Measurements from ENCODE around the gene DNAJC11.

Gene DNAJC11

GRCh38 chr1:6726253-6726652 is 24.6 kb upstream of the DNAJC11 start:
- Histone ChIP-seq H2AK5ac (ENCODE audit: low read length, severe bottlenecking) (peak overlapping the region; percentile 64), H4K91ac (ENCODE audit: low read length) (peak overlapping the region; percentile 28), H3K4ac (ENCODE audit: low read depth in 1 of 2, low read length in 2 of 2) (no peak overlapping the region), H3K9ac (ENCODE audit: low read length) (no peak overlapping the region), H3K4me2 (ENCODE audit: low read length, poor library complexity, severe bottlenecking) (no peak overlapping the region), H2BK12ac (ENCODE audit: low read length in 2 of 2) (no peak overlapping the region), H4K8ac (ENCODE audit: low read length) (no peak overlapping the region), H3K9me3 (ENCODE audit: control insufficient read depth, low read length) (no peaks in the 10 kb centered on the region), H3K27ac (ENCODE audit: low read length, poor library complexity, severe bottlenecking) (no peak overlapping the region), H3K14ac (ENCODE audit: low read length in 2 of 2) (no peak overlapping the region), H3K79me1 (replicated peaks; ENCODE audit: low read length, poor library complexity, severe bottlenecking) (no peaks in the 10 kb centered on the region), H3K36me3 (ENCODE audit: control insufficient read depth in 1 of 2, insufficient read depth in 2 of 2, low read depth in 1 of 2, low read length in 2 of 2) (no peaks in the 10 kb centered on the region), H3K18ac (ENCODE audit: low read depth in 1 of 2, low read length in 2 of 2) (no peak overlapping the region), H2AFZ (ENCODE audit: low read depth, low read length) (no peak overlapping the region), H3K23ac (ENCODE audit: low read length in 2 of 2) (no peak overlapping the region), H2BK15ac (ENCODE audit: low read depth, poor library complexity, severe bottlenecking) (peak overlapping the region; percentile 77), H3K27me3 (ENCODE audit: control insufficient read depth in 1 of 2, insufficient read depth in 1 of 2, low read length in 2 of 2) (no peaks in the 10 kb centered on the region), H3K4me1 (ENCODE audit: control insufficient read depth, insufficient read depth, low read depth, low read length) (peaks cover 10% of the 10 kb centered on the region), H2BK5ac (ENCODE audit: low read depth, low read length, poor library complexity, severe bottlenecking) (no peak overlapping the region), H3K4me3 (ENCODE audit: insufficient read depth in 1 of 2, low read depth in 1 of 2, low read length in 2 of 2) (no peak overlapping the region), H2BK120ac (ENCODE audit: low read depth, low read length) (no peak overlapping the region)
- WGBS: 94% methylated on average over 7 of the region's 7 CpGs
- no peak for DNase-seq

GRCh38 chr1:6724517-6725141 is 23.0 kb upstream of the DNAJC11 start:
- DNase-seq: peak; percentile 82
- H3K4me2 ChIP-seq (ENCODE audit: low read length, poor library complexity, severe bottlenecking): no peak overlapping the region
- H2BK120ac ChIP-seq (ENCODE audit: low read depth, low read length): no peak overlapping the region
- no peak overlapping the region for H3K23ac ChIP-seq (ENCODE audit: low read length in 2 of 2)
- H3K27me3 ChIP-seq (ENCODE audit: control insufficient read depth in 1 of 2, insufficient read depth in 1 of 2, low read length in 2 of 2): no peaks in the 10 kb centered on the region
- H3K4me1 ChIP-seq (ENCODE audit: control insufficient read depth, insufficient read depth, low read depth, low read length): peaks cover 10% of the 10 kb centered on the region
- H2BK15ac ChIP-seq (ENCODE audit: low read depth, poor library complexity, severe bottlenecking): no peak overlapping the region
- no peak overlapping the region for H2BK5ac ChIP-seq (ENCODE audit: low read depth, low read length, poor library complexity, severe bottlenecking)
- H3K79me1 ChIP-seq (replicated peaks; ENCODE audit: low read length, poor library complexity, severe bottlenecking): no peaks in the 10 kb centered on the region
- no peak overlapping the region for H4K8ac ChIP-seq (ENCODE audit: low read length)
- H3K4ac ChIP-seq (ENCODE audit: low read depth in 1 of 2, low read length in 2 of 2): no peak overlapping the region
- no peak overlapping the region for H2AFZ ChIP-seq (ENCODE audit: low read depth, low read length)
- H3K9ac ChIP-seq (ENCODE audit: low read length): no peak overlapping the region
- no peak overlapping the region for H3K18ac ChIP-seq (ENCODE audit: low read depth in 1 of 2, low read length in 2 of 2)
- no peaks in the 10 kb centered on the region for H3K36me3 ChIP-seq (ENCODE audit: control insufficient read depth in 1 of 2, insufficient read depth in 2 of 2, low read depth in 1 of 2, low read length in 2 of 2)
- H2BK12ac ChIP-seq (ENCODE audit: low read length in 2 of 2): no peak overlapping the region
- H3K9me3 ChIP-seq (ENCODE audit: control insufficient read depth, low read length): no peaks in the 10 kb centered on the region
- no peak overlapping the region for H3K4me3 ChIP-seq (ENCODE audit: insufficient read depth in 1 of 2, low read depth in 1 of 2, low read length in 2 of 2)
- peak overlapping the region; percentile 67 for H3K27ac ChIP-seq (ENCODE audit: low read length, poor library complexity, severe bottlenecking)
- H3K14ac ChIP-seq (ENCODE audit: low read length in 2 of 2): no peak overlapping the region
- 11% methylated on average over 7 of the region's 9 CpGs for WGBS
- H2AK5ac ChIP-seq (ENCODE audit: low read length, severe bottlenecking): peak overlapping the region; percentile 14
- H4K91ac ChIP-seq (ENCODE audit: low read length): no peak overlapping the region

DNA sequence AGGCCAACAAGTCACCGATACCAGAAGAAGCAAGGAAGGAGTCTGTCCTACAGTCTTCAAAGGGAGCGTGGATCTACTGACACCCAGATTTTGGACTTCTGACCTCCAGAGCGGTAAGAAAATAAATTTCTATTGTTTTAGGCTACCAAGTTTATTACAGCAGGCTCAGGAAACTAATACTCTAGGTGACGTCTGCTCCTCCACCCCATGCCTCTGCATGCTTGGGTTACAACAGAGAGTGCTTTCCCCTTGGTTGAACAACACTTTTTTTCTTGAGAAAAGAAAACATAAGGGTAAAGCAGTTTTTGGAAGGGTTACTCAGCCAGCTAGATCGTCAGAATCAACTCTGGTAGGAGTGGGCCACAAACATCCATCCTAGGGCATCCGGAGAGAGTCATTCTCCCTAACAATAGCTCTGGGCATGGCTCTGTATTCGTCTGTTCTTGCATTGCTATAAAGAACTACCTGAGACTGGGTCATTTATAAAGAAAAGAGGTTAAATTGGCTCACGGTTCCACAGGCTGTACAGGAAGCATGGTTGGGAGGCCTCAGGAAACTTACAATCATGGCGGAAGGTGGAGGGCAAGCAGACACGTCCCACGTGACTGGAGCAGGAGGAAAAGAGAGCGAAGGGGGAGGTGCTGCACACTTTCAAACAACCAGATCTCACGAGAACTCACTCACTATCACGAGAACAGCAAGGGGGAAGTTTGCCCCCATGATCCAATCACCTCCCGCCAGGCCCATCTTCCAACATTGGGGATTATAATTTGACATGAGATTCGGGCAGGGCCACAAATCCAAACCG is 22.2 kb upstream of the DNAJC11 start:
- 85% methylated on average over 12 of the region's 17 CpGs for WGBS
- Histone ChIP-seq H3K4me3 (ENCODE audit: insufficient read depth in 1 of 2, low read depth in 1 of 2, low read length in 2 of 2) (no peak overlapping the region), H3K4ac (ENCODE audit: low read depth in 1 of 2, low read length in 2 of 2) (no peak overlapping the region), H3K36me3 (ENCODE audit: control insufficient read depth in 1 of 2, insufficient read depth in 2 of 2, low read depth in 1 of 2, low read length in 2 of 2) (no peaks in the 10 kb centered on the region), H3K4me2 (ENCODE audit: low read length, poor library complexity, severe bottlenecking) (no peak overlapping the region), H3K4me1 (ENCODE audit: control insufficient read depth, insufficient read depth, low read depth, low read length) (peaks cover 10% of the 10 kb centered on the region), H3K79me1 (replicated peaks; ENCODE audit: low read length, poor library complexity, severe bottlenecking) (no peaks in the 10 kb centered on the region), H4K91ac (ENCODE audit: low read length) (peak overlapping the region; percentile 28), H3K9me3 (ENCODE audit: control insufficient read depth, low read length) (no peaks in the 10 kb centered on the region), H2BK12ac (ENCODE audit: low read length in 2 of 2) (peak overlapping the region; percentile 24 to 76), H2BK15ac (ENCODE audit: low read depth, poor library complexity, severe bottlenecking) (no peak overlapping the region), H2AFZ (ENCODE audit: low read depth, low read length) (no peak overlapping the region), H2BK5ac (ENCODE audit: low read depth, low read length, poor library complexity, severe bottlenecking) (no peak overlapping the region), H3K23ac (ENCODE audit: low read length in 2 of 2) (no peak overlapping the region), H2BK120ac (ENCODE audit: low read depth, low read length) (no peak overlapping the region), H3K18ac (ENCODE audit: low read depth in 1 of 2, low read length in 2 of 2) (no peak overlapping the region), H3K9ac (ENCODE audit: low read length) (no peak overlapping the region), H2AK5ac (ENCODE audit: low read length, severe bottlenecking) (peak overlapping the region; percentile 51), H3K27me3 (ENCODE audit: control insufficient read depth in 1 of 2, insufficient read depth in 1 of 2, low read length in 2 of 2) (no peaks in the 10 kb centered on the region), H3K27ac (ENCODE audit: low read length, poor library complexity, severe bottlenecking) (peak overlapping the region; percentile 67), H4K8ac (ENCODE audit: low read length) (no peak overlapping the region), H3K14ac (ENCODE audit: low read length in 2 of 2) (no peak overlapping the region)
- no peak for DNase-seq

- 93% methylated on average over 1 of the region's 1 CpG for WGBS
- H3K36me3 ChIP-seq (ENCODE audit: control insufficient read depth in 1 of 2, insufficient read depth in 2 of 2, low read depth in 1 of 2, low read length in 2 of 2): no peaks in the 10 kb centered on the region
Observed at GRCh38 chr1:6711174-6711573, 9.6 kb upstream of the DNAJC11 start.

More at GRCh38 chr1:6711174-6711573, 9.6 kb upstream of the DNAJC11 start:
- Histone ChIP-seq H3K4me3 (ENCODE audit: insufficient read depth in 1 of 2, low read depth in 1 of 2, low read length in 2 of 2) (no peak overlapping the region), H2BK12ac (ENCODE audit: low read length in 2 of 2) (no peak overlapping the region), H4K8ac (ENCODE audit: low read length) (no peak overlapping the region), H3K18ac (ENCODE audit: low read depth in 1 of 2, low read length in 2 of 2) (no peak overlapping the region), H3K4me1 (ENCODE audit: control insufficient read depth, insufficient read depth, low read depth, low read length) (no peaks in the 10 kb centered on the region), H3K4me2 (ENCODE audit: low read length, poor library complexity, severe bottlenecking) (no peak overlapping the region), H4K91ac (ENCODE audit: low read length) (no peak overlapping the region), H3K79me1 (replicated peaks; ENCODE audit: low read length, poor library complexity, severe bottlenecking) (no peaks in the 10 kb centered on the region), H3K27me3 (ENCODE audit: control insufficient read depth in 1 of 2, insufficient read depth in 1 of 2, low read length in 2 of 2) (peaks cover 15 to 16% of the 10 kb centered on the region in 2 experiments), H2BK120ac (ENCODE audit: low read depth, low read length) (no peak overlapping the region), H2AK5ac (ENCODE audit: low read length, severe bottlenecking) (no peak overlapping the region), H2BK5ac (ENCODE audit: low read depth, low read length, poor library complexity, severe bottlenecking) (no peak overlapping the region), H3K4ac (ENCODE audit: low read depth in 1 of 2, low read length in 2 of 2) (no peak overlapping the region), H3K9me3 (ENCODE audit: control insufficient read depth, low read length) (peaks cover 15% of the 10 kb centered on the region), H3K14ac (ENCODE audit: low read length in 2 of 2) (no peak overlapping the region), H2AFZ (ENCODE audit: low read depth, low read length) (no peak overlapping the region), H3K27ac (ENCODE audit: low read length, poor library complexity, severe bottlenecking) (no peak overlapping the region), H2BK15ac (ENCODE audit: low read depth, poor library complexity, severe bottlenecking) (no peak overlapping the region), H3K9ac (ENCODE audit: low read length) (no peak overlapping the region), H3K23ac (ENCODE audit: low read length in 2 of 2) (no peak overlapping the region)
- DNase-seq: no peak
